ENCODE results near the gene C1QBP. TPM values are rescaled to one million over a fixed set of nuclear protein-coding genes. Genes with fewer than 3 reads are reported as not detected.

The C1QBP gene
- total and polyA plus RNA-seq, 2 of the 8 experiments (the other 6 are each of a cell fraction or from before 2014, with no cell fraction given): 355 to 454 TPM

DNA sequence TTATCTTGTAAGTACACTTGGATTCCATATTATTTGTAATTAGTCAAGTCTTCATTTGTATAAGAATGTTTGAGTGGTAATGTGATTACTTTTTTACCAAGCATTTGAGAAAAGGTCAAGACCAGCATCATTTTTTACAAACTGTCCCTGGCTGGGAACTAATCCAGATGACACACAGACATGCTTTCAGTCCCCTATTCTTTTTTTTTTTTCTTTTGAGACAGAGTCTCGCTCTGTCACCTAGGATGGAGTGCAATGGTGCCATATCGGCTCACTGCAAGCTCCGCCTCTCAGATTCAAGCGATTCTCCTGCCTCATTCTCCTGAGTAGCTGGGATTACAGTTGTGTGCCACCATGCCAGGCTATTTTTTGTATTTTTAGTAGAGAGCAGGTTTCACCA is 42.5 kb upstream of the C1QBP start:
- no peak overlapping the region for H2BK5ac ChIP-seq (ENCODE audit: low read depth, low read length)
- DNase-seq (ENCODE audit: low read depth in 1 of 2, low spot score in 2 of 2) (no peak), FAIRE-seq (no peak)
- peaks cover 7% of the 10 kb centered on the region; the same call in 1 of the 2 replicates for H3K79me1 ChIP-seq (ENCODE audit: low read depth, low read length)
- no peaks in the 10 kb centered on the region for H3K9me3 ChIP-seq (ENCODE audit: insufficient read depth in 2 of 2, low read depth in 1 of 2, low read length in 1 of 2)
- H3K27me3 ChIP-seq (replicated peaks in 1 of 4; ENCODE audit: control insufficient read depth in 3 of 4, extremely low read depth in 1 of 4, insufficient read depth in 3 of 4, low read length in 3 of 4): no peaks in the 10 kb centered on the region
- H3K23ac ChIP-seq (ENCODE audit: insufficient read length): no peak overlapping the region
- POLR2A ChIA-PET (ENCODE audit: partially characterized antibody): interaction anchor here (1.3 to 1.5 kb wide), 2 partner anchors 13 to 24 kb away, joined by 4 to 6 read pairs; partner anchors contain the start of gene DHX33
- CTCF ChIA-PET (ENCODE audit: partially characterized antibody): no interaction called here
- no peak overlapping the region for H2BK12ac ChIP-seq (ENCODE audit: low read depth, low read length)
- H2BK120ac ChIP-seq (replicated peaks; ENCODE audit: low read depth, low read length): no peak overlapping the region
- H4K20me1 ChIP-seq (replicated peaks in 1 of 2; ENCODE audit: control insufficient read depth in 1 of 2, insufficient read depth in 2 of 2, low read length in 2 of 2): peaks cover 2 to 4% of the 10 kb centered on the region in 2 experiments
- no peak overlapping the region for H2BK15ac ChIP-seq (ENCODE audit: low read length)
- H3K4ac ChIP-seq (replicated peaks; ENCODE audit: insufficient read length, low read depth, low read length): no peak overlapping the region
- peaks cover 21 to 72% (median 46%) of the 10 kb centered on the region in 4 experiments for H3K36me3 ChIP-seq (ENCODE audit: control insufficient read depth in 2 of 4, insufficient read depth in 4 of 4, low read length in 3 of 4)
- H4K5ac ChIP-seq (ENCODE audit: insufficient read length, low read depth, low read length): no peak overlapping the region
- H4K91ac ChIP-seq (replicated peaks; ENCODE audit: insufficient read length, low read length): no peak overlapping the region
- H3K9ac ChIP-seq (replicated peaks in 1 of 4; ENCODE audit: extremely low read depth in 1 of 4, low read depth in 3 of 4, low read length in 3 of 4): no peak overlapping the region
- no peak overlapping the region for H3K4me2 ChIP-seq (ENCODE audit: insufficient read depth in 1 of 2, low read depth in 2 of 2, low read length in 2 of 2)
- H3K4me1 ChIP-seq (replicated peaks in 1 of 4; ENCODE audit: control insufficient read depth in 3 of 4, insufficient read depth in 4 of 4, low read length in 3 of 4): no peaks in the 10 kb centered on the region
- no peak overlapping the region for H4K8ac ChIP-seq (ENCODE audit: extremely low read depth, insufficient read depth, low read length)
- 93% methylated on average over 3 of the region's 4 CpGs; no CpG with 5 or more reads in 1 of the 2 experiments for WGBS, 2 experiments (ENCODE audit: extremely low coverage in 1 of 2, insufficient coverage in 1 of 2, insufficient read length in 1 of 2, insufficient replicate concordance in 2 of 2, low coverage in 1 of 2, low lambda C conversion rate in 2 of 2, missing lambda C conversion rate in 1 of 2)
- no peak overlapping the region for H2AFZ ChIP-seq (ENCODE audit: low read length)
- TF ChIP-seq POLR2AphosphoS5 (IDR thresholded peaks at IDR 0.05; ENCODE audit: low read depth, low read length) (no peak), CEBPB (IDR thresholded peaks at IDR 0.05; ENCODE audit: low read depth, low read length) (no peak), TBP (IDR thresholded peaks at IDR 0.05; ENCODE audit: low read depth, low read length) (no peak), RAD21 (IDR thresholded peaks at IDR 0.05 in 1 of 2, conservative IDR thresholded peaks at IDR 0.05 in 1 of 2; ENCODE audit: low read depth in 2 of 2, low read length in 2 of 2) (no peak), HDAC6 (IDR thresholded peaks at IDR 0.05; ENCODE audit: low read depth, low read length) (no peak), SIRT6 (IDR thresholded peaks at IDR 0.05; ENCODE audit: low read length) (no peak)
- H2BK20ac ChIP-seq (ENCODE audit: low read length): no peak overlapping the region
- H3K79me2 ChIP-seq (ENCODE audit: control insufficient read depth in 1 of 2, insufficient read depth in 2 of 2, low read length in 2 of 2): peaks cover 8 to 50% of the 10 kb centered on the region in 2 experiments
- no peak overlapping the region for H2AK5ac ChIP-seq (ENCODE audit: low read depth, low read length)
- H3K27ac ChIP-seq (ENCODE audit: low read depth, low read length): no peak overlapping the region
- no peak overlapping the region for H3K56ac ChIP-seq (replicated peaks; ENCODE audit: insufficient read length, low read depth, low read length)
- no peak overlapping the region for H3K14ac ChIP-seq (ENCODE audit: insufficient read length)
- no peak overlapping the region for H3K18ac ChIP-seq (ENCODE audit: extremely low read depth, low read length)
- H3K4me3 ChIP-seq (ENCODE audit: extremely low read depth in 1 of 4, insufficient read depth in 2 of 4, low read depth in 3 of 4, low read length in 4 of 4): no peak overlapping the region
- 0 out of 2 replicates have a peak, but pooled peaks cover 3% of the 10 kb centered on the region for H3K23me2 ChIP-seq (ENCODE audit: low read depth, low read length)

All from H1 (cell line).